D721Med (cell line): ENCODE measurements around the gene TNFAIP1.

ENCODE experiments used
- DNase-seq: peaks from one replicate; pipeline ENCODE4 v3.0.0; 2011; ENCODE audit warnings: low spot score; ENCODE audit not compliant: insufficient read length
- FAIRE-seq: peaks from 2 replicates; lab custom pipeline; 2011; peaks lifted over from hg19 to GRCh38; lab: Jason Lieb, UNC
- TF ChIP-seq, protein P1 (sequence below): IDR thresholded peaks from 2 replicates; pipeline ENCODE4 v1.5.1; 2012; ENCODE audit warnings: mild to moderate bottlenecking, control low read depth; ENCODE audit not compliant: insufficient read depth; ENCODE audit errors: missing control alignments

Gene TNFAIP1

DNA sequence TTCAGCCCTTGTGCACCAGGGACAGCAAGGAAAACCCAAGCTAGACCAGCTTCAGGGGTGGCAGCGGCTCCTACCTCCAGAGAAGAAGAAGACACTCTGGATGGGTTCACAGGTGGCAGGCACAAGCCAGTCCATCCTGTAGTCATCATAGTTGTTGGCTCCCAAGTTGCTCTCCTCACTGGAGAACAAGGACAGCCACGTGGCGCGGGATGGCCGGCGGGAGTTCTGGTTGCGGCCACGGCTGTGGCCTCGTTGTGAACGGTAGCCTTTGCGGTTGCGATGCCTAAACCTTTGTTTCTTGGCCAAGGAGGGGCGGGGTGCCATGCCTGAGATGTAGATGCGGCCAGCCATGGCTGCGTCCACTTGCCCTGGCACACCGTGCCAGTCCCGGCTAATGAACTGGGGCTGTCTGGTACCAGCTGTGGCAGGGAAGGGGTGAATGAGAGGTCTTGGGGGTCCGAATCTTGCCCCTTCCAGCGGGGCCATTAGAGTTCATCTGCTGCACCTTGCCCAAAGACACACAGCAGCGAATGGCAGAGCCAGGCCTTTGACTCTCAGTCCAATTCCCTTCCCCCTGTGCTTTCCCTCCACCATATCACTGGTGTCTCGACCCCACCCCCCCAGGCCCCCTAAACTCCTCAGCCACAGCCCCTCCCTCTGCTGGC, 32.2 kb downstream of the TNFAIP1 start:
- TF ChIP-seq, protein P1, sequence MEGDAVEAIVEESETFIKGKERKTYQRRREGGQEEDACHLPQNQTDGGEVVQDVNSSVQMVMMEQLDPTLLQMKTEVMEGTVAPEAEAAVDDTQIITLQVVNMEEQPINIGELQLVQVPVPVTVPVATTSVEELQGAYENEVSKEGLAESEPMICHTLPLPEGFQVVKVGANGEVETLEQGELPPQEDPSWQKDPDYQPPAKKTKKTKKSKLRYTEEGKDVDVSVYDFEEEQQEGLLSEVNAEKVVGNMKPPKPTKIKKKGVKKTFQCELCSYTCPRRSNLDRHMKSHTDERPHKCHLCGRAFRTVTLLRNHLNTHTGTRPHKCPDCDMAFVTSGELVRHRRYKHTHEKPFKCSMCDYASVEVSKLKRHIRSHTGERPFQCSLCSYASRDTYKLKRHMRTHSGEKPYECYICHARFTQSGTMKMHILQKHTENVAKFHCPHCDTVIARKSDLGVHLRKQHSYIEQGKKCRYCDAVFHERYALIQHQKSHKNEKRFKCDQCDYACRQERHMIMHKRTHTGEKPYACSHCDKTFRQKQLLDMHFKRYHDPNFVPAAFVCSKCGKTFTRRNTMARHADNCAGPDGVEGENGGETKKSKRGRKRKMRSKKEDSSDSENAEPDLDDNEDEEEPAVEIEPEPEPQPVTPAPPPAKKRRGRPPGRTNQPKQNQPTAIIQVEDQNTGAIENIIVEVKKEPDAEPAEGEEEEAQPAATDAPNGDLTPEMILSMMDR, result no peak
- no peak for DNase-seq
- FAIRE-seq, result no peak

GRCh38 chr17:28368306-28368831, 32.8 kb downstream of the TNFAIP1 start:
- FAIRE-seq (no peak), DNase-seq (no peak)
- TF ChIP-seq, protein P1, result no peak

- FAIRE-seq, result no peak
- DNase-seq, result no peak
- TF ChIP-seq, protein P1, result no peak
Measured at GRCh38 chr17:28368915-28369683, 33.5 kb downstream of the TNFAIP1 start.

DNA sequence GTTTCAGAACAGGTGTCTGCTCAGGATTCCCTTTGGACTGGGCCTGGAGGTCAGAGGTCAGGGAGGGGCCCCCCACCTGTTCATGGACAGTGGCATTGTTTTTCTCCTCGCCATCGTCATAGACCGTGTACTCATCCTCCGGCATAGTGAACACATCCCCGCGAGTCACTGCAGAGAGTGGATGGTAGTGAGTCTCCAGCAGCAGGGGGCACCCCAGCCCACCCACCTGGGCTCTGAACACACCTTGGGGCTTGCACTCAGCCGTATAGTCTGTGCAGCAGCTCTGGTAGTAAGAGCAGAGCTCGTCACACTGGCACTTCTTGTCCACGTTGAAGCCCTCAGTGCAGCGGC, 34.1 kb downstream of the TNFAIP1 start:
- TF ChIP-seq, protein P1, result peak; percentile 22
- no peak for FAIRE-seq
- no peak for DNase-seq

DNA sequence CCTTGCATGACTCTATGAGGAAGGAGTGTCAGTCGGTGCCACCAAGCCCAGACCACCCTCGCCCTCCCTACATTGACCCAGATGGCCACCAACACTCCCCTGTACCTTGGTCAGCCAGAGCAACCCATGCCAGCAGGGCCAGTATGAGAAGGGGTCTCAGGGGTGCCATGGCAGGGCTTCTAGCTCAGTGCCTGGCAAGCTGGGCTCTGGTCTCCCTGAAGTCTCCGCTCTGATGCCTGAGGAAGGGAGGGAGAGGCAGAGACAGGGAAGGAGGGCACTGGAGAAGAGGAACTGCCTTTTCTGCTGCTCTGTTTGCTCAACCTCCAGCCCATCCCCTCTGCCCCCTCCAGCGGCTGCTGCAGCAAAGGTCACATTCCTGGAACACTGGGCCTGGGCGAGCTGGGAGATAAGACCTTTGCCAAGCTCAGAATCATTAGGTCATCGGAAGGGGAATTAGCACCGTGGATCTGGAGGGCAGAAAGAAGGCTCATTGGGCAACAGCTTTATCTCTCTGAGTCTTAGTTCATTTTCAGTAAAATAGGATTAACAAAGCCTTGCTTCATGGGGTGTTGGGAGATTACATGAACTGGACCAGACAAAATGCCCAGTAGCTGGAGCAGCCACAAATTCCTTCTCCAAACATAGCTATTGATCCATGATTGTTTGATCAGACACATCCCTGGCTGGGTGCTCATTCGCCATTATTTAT, 34.6 kb downstream of the TNFAIP1 start, which contains the start of gene VTN:
TSS of gene VTN (minus strand) at position 273 of the 709 bp plus-strand sequence. CDS start at position 169, 104 bp downstream.
- no peak for FAIRE-seq
- TF ChIP-seq, protein P1, result no peak
- DNase-seq, result peak; percentile 63

GRCh38 chr17:28370744-28371103, 35.2 kb downstream of the TNFAIP1 start:
- FAIRE-seq, result no peak

More at GRCh38 chr17:28370744-28371103, 35.2 kb downstream of the TNFAIP1 start:
- DNase-seq, result no peak
- TF ChIP-seq, protein P1, result no peak
